H1 (cell line): ENCODE data around the gene DTL. TPM values are rescaled to one million over a fixed set of nuclear protein-coding genes. Genes with fewer than 3 reads are reported as not detected.

ENCODE experiments used
- CTCF ChIA-PET: fragments of 300-600 bp; sonication (Branson Sonifier 250); formaldehyde crosslinking; loops from one replicate; lab custom pipeline; 2021; ENCODE audit not compliant: partially characterized antibody; lab: Charles Lee
- POLR2A ChIA-PET: fragments of 300-600 bp; sonication (Branson Sonifier 250); formaldehyde crosslinking; loops from one replicate; lab custom pipeline; 2021; ENCODE audit warnings: inconsistent platforms; ENCODE audit not compliant: partially characterized antibody; lab: Charles Lee
- DNase-seq, 2 experiments: peaks; one replicate each; pipeline versions ENCODE4 v3.0.0 to v3.0.0-alpha.2; 2010 to 2022; ENCODE audit warnings: low spot score in 2 of 2, low read depth in 1 of 2, mixed read lengths in 1 of 2
- FAIRE-seq: peaks from 2 replicates; lab custom pipeline; 2011; peaks lifted over from hg19 to GRCh38; lab: Jason Lieb, UNC
- H2AFZ ChIP-seq: 2 replicates; pipeline ENCODE4 v1.8.1; 2012; ENCODE audit warnings: low read length, inconsistent platforms
- H2AK5ac ChIP-seq: 2 replicates; pipeline ENCODE4 v1.6.1; 2013; ENCODE audit warnings: low read depth, low read length
- H2BK120ac ChIP-seq: replicated peaks from 2 replicates; pipeline ENCODE3; 2013; ENCODE audit warnings: low read depth, low read length, inconsistent platforms
- H2BK12ac ChIP-seq: 2 replicates; pipeline ENCODE4 v1.6.1; 2013; ENCODE audit warnings: low read depth, low read length
- H2BK15ac ChIP-seq: 2 replicates; pipeline ENCODE4 v1.6.1; 2013; ENCODE audit warnings: low read length
- H2BK20ac ChIP-seq: 2 replicates; pipeline ENCODE4 v1.6.1; 2013; ENCODE audit warnings: low read length
- H2BK5ac ChIP-seq: 2 replicates; pipeline ENCODE4 v1.6.1; 2013; ENCODE audit warnings: low read depth, low read length
- H3K14ac ChIP-seq: 2 replicates; pipeline ENCODE4 v1.6.1; 2013; ENCODE audit warnings: inconsistent platforms; ENCODE audit not compliant: insufficient read length
- H3K18ac ChIP-seq: 2 replicates; pipeline ENCODE4 v1.6.1; 2013; ENCODE audit warnings: low read length; ENCODE audit errors: extremely low read depth
- H3K23ac ChIP-seq: 2 replicates; pipeline ENCODE4 v1.6.1; 2013; ENCODE audit warnings: inconsistent platforms; ENCODE audit not compliant: insufficient read length
- H3K23me2 ChIP-seq: 2 replicates; pipeline ENCODE4 v1.6.1; 2013; ENCODE audit warnings: low read depth, low read length
- H3K27ac ChIP-seq: 2 replicates; pipeline ENCODE4 v1.6.1; 2011; ENCODE audit warnings: low read depth, low read length, inconsistent platforms
- H3K27me3 ChIP-seq, 4 experiments: replicated peaks in 1 of 4; 1 replicate in 1 of 4; 2 replicates in 3 of 4; pipeline versions ENCODE4 v1.6.1 to v1.8.1; 2011 to 2013; ENCODE audit warnings: low read length in 3 of 4, mild to moderate bottlenecking in 3 of 4, inconsistent platforms in 2 of 4, mixed read lengths in 2 of 4, moderate library complexity in 1 of 4; ENCODE audit not compliant: control insufficient read depth in 3 of 4, insufficient read depth in 3 of 4; ENCODE audit errors: extremely low read depth in 1 of 4
- H3K36me3 ChIP-seq, 4 experiments: 2 replicates each; pipeline versions ENCODE4 v1.6.1 to v1.8.1; 2011 to 2013; ENCODE audit warnings: mild to moderate bottlenecking in 4 of 4, low read length in 3 of 4, moderate library complexity in 2 of 4, control low read depth in 1 of 4, inconsistent platforms in 1 of 4; ENCODE audit not compliant: insufficient read depth in 4 of 4, control insufficient read depth in 2 of 4
- H3K4ac ChIP-seq: replicated peaks from 2 replicates; pipeline ENCODE3; 2013; ENCODE audit warnings: low read length, low read depth, mixed read lengths, inconsistent platforms; ENCODE audit not compliant: insufficient read length
- H3K4me1 ChIP-seq, 4 experiments: replicated peaks in 1 of 4; 1 replicate in 1 of 4; 2 replicates in 3 of 4; pipeline versions ENCODE4 v1.6.1 to v1.8.1; 2011 to 2013; ENCODE audit warnings: low read length in 3 of 4, inconsistent platforms in 2 of 4, mixed read lengths in 1 of 4; ENCODE audit not compliant: insufficient read depth in 4 of 4, control insufficient read depth in 3 of 4
- H3K4me2 ChIP-seq, 2 experiments: 2 replicates each; pipeline versions ENCODE4 v1.6.1 to v1.8.1; 2011 to 2013; ENCODE audit warnings: low read depth in 2 of 2, low read length in 2 of 2, control low read depth in 1 of 2, inconsistent platforms in 1 of 2, mild to moderate bottlenecking in 1 of 2; ENCODE audit not compliant: insufficient read depth in 1 of 2
- H3K4me3 ChIP-seq, 4 experiments: fragments of 200-600, 300-600 bp in 1 of 4; sonication (generic), shearing (Covaris generic), sonication (Bioruptor Twin) in 1 of 4; 2 replicates each; pipeline versions ENCODE4 v1.5.1 to v1.8.1; 2011 to 2016; ENCODE audit warnings: low read length in 4 of 4, low read depth in 3 of 4, control low read depth in 2 of 4, inconsistent platforms in 2 of 4, mild to moderate bottlenecking in 2 of 4, mixed read lengths in 1 of 4, moderate library complexity in 1 of 4; ENCODE audit not compliant: insufficient read depth in 2 of 4; ENCODE audit errors: extremely low read depth in 1 of 4
- H3K56ac ChIP-seq: replicated peaks from 2 replicates; pipeline ENCODE3; 2013; ENCODE audit warnings: low read depth, mild to moderate bottlenecking, mixed read lengths, low read length, inconsistent platforms; ENCODE audit not compliant: insufficient read length
- H3K79me1 ChIP-seq: 2 replicates; pipeline ENCODE4 v1.6.1; 2013; ENCODE audit warnings: low read depth, low read length, control low read depth
- H3K79me2 ChIP-seq, 2 experiments: 2 replicates each; pipeline versions ENCODE4 v1.6.1 to v1.8.1; 2012 to 2013; ENCODE audit warnings: low read length in 2 of 2, mild to moderate bottlenecking in 2 of 2, inconsistent platforms in 1 of 2; ENCODE audit not compliant: insufficient read depth in 2 of 2, control insufficient read depth in 1 of 2
- H3K9ac ChIP-seq, 4 experiments: replicated peaks in 1 of 4; 1 replicate in 1 of 4; 2 replicates in 3 of 4; pipeline versions ENCODE4 v1.6.1 to v1.8.1; 2011 to 2013; ENCODE audit warnings: low read depth in 3 of 4, low read length in 3 of 4, control low read depth in 2 of 4, mild to moderate bottlenecking in 2 of 4, moderate library complexity in 2 of 4, inconsistent platforms in 1 of 4; ENCODE audit errors: extremely low read depth in 1 of 4
- H3K9me3 ChIP-seq, 2 experiments: 2 replicates each; pipeline versions ENCODE4 v1.6.1 to v1.8.1; 2012 to 2013; ENCODE audit warnings: mild to moderate bottlenecking in 2 of 2, moderate library complexity in 2 of 2, control low read depth in 1 of 2, inconsistent platforms in 1 of 2, low read depth in 1 of 2, low read length in 1 of 2, mixed read lengths in 1 of 2; ENCODE audit not compliant: insufficient read depth in 2 of 2
- H4K20me1 ChIP-seq, 2 experiments: replicated peaks in 1 of 2; 2 replicates each; pipeline versions ENCODE3 to v1.8.1; 2011 to 2013; ENCODE audit warnings: inconsistent platforms in 2 of 2, low read length in 2 of 2, mild to moderate bottlenecking in 1 of 2; ENCODE audit not compliant: insufficient read depth in 2 of 2, control insufficient read depth in 1 of 2
- H4K5ac ChIP-seq: 2 replicates; pipeline ENCODE4 v1.6.1; 2013; ENCODE audit warnings: low read length, low read depth, mixed read lengths, inconsistent platforms; ENCODE audit not compliant: insufficient read length
- H4K8ac ChIP-seq: 2 replicates; pipeline ENCODE4 v1.8.0; 2013; ENCODE audit warnings: mild to moderate bottlenecking, moderate library complexity, low read length, inconsistent platforms; ENCODE audit not compliant: insufficient read depth; ENCODE audit errors: extremely low read depth
- H4K91ac ChIP-seq: replicated peaks from 2 replicates; pipeline ENCODE3; 2013; ENCODE audit warnings: low read length, mixed read lengths, inconsistent platforms; ENCODE audit not compliant: insufficient read length
- BRCA1 ChIP-seq: IDR thresholded peaks from 2 replicates; pipeline ENCODE4 v1.6.1; 2012; ENCODE audit warnings: low read depth, low read length, improper control_type of control experiment
- CTCF ChIP-seq, 3 experiments: IDR thresholded peaks; 1 replicate in 2 of 3; 2 replicates in 1 of 3; pipeline versions ENCODE4 v1.5.1 to v1.6.1; 2011; ENCODE audit warnings: low read length in 3 of 3, mild to moderate bottlenecking in 3 of 3, inconsistent platforms in 2 of 3, low read depth in 1 of 3, moderate library complexity in 1 of 3; ENCODE audit not compliant: insufficient read depth in 1 of 3; ENCODE audit errors: control extremely low read depth in 1 of 3
- EGR1 ChIP-seq: IDR thresholded peaks from 2 replicates; pipeline ENCODE4 v1.6.1; 2011; ENCODE audit warnings: low read depth, low read length, borderline replicate concordance
- JUN ChIP-seq: IDR thresholded peaks from 2 replicates; pipeline ENCODE4 v1.6.1; 2011; ENCODE audit warnings: low read depth, mild to moderate bottlenecking, improper control_type of control experiment, low read length
- KDM1A ChIP-seq: fragments of 200-600, 300-600 bp; sonication (generic); IDR thresholded peaks from 2 replicates; pipeline ENCODE4 v1.7.1; 2016; ENCODE audit warnings: mild to moderate bottlenecking, low read length, borderline replicate concordance
- SP4 ChIP-seq: IDR thresholded peaks from 2 replicates; pipeline ENCODE4 v1.6.1; 2012; ENCODE audit warnings: low read length, inconsistent platforms
- SRF ChIP-seq: IDR thresholded peaks from 2 replicates; pipeline ENCODE4 v1.6.1; 2011; ENCODE audit warnings: mild to moderate bottlenecking, low read depth, low read length, moderate library complexity
- YY1 ChIP-seq: IDR thresholded peaks from 2 replicates; pipeline ENCODE4 v1.6.1; 2011; ENCODE audit warnings: low read depth, mild to moderate bottlenecking, low read length
- WGBS, 2 experiments: shearing (Covaris generic) in 1 of 2; methylation state at CpG; one replicate each; pipeline versions ENCODE4 v1.1.6 to v1.1.7; 2013 to 2015; ENCODE audit warnings: low lambda C conversion rate in 2 of 2, mixed read lengths in 2 of 2, inconsistent platforms in 1 of 2, low coverage in 1 of 2, missing lambda C conversion rate in 1 of 2; ENCODE audit not compliant: insufficient replicate concordance in 2 of 2, insufficient coverage in 1 of 2, insufficient read length in 1 of 2; ENCODE audit errors: extremely low coverage in 1 of 2, missing lambda C conversion rate in 1 of 2; 5-methylcytosine and 5-hydroxymethylcytosine counted together
- polyA plus RNA-seq, 7 experiments: library from polyadenylated mRNA; depleted of rRNA in 3 of 7; stranded (reverse) in 5 of 7; unstranded in 2 of 7; fragments of >200 nt in 5 of 7; fragments of 200-250 nt in 2 of 7; gene quantifications; 1 replicate in 5 of 7; 2 replicates in 1 of 7; 4 replicates in 1 of 7; pipeline versions ENCODE4 v1.2.1 to v1.2.3, GENCODE V29; 2011 to 2013; ENCODE audit warnings: missing spikeins in 2 of 7, mixed read lengths in 2 of 7
- total RNA-seq: library from RNA; stranded (reverse); fragmentation: NEBNext Ultra II Directional; extraction: Animal tissue kit (Norgen Biotek cat#: 25700); gene quantifications from 2 replicates; pipeline ENCODE4 v1.2.1, GENCODE V29; 2021
- TF ChIP-seq, protein P1 (sequence below): IDR thresholded peaks from 2 replicates; pipeline ENCODE4 v1.6.1; 2012; ENCODE audit warnings: inconsistent platforms

The DTL gene
- total and polyA plus RNA-seq, 2 of the 8 experiments (the other 6 are each of a cell fraction or from before 2014, with no cell fraction given): 36.0 to 46.9 TPM

- no peak overlapping the region for H2BK120ac ChIP-seq
- no peak for FAIRE-seq
- no peak for DNase-seq
- H3K36me3 ChIP-seq: peaks cover 24 to 69% (median 48%) of the 10 kb centered on the region in 4 experiments
- no peak overlapping the region for H2BK20ac ChIP-seq
- TF ChIP-seq SRF: no peak
- no peak for TF ChIP-seq EGR1
- TF ChIP-seq YY1: no peak
- no peak for TF ChIP-seq JUN
- TF ChIP-seq BRCA1: no peak
- TF ChIP-seq, protein P1, sequence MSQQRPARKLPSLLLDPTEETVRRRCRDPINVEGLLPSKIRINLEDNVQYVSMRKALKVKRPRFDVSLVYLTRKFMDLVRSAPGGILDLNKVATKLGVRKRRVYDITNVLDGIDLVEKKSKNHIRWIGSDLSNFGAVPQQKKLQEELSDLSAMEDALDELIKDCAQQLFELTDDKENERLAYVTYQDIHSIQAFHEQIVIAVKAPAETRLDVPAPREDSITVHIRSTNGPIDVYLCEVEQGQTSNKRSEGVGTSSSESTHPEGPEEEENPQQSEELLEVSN: no peak
- TF ChIP-seq KDM1A: no peak
- no peak for TF ChIP-seq SP4
- TF ChIP-seq CTCF (IDR thresholded peaks at IDR 0.05; ENCODE audit: control extremely low read depth in 1 of 3, insufficient read depth in 1 of 3, low read depth in 1 of 3, low read length in 3 of 3): no peak
- no peak overlapping the region for H3K4me3 ChIP-seq
- no peak overlapping the region for H2BK15ac ChIP-seq
- H3K14ac ChIP-seq: no peak overlapping the region
- H2BK12ac ChIP-seq: no peak overlapping the region
- no peaks in the 10 kb centered on the region for H3K79me2 ChIP-seq
- no peak overlapping the region for H4K91ac ChIP-seq
- H3K18ac ChIP-seq: no peak overlapping the region
- no peak overlapping the region for H3K23ac ChIP-seq
- ChIA-PET CTCF (interaction anchor here (1.0 to 1.2 kb wide), 2 partner anchors 9 to 358 kb away, joined by 3 read pairs; no protein-coding TSS in a partner anchor), POLR2A (interaction anchor here (0.7 kb wide), 1 partner anchor 97 kb away, joined by 3 read pairs; no protein-coding TSS in a partner anchor)
- H4K5ac ChIP-seq: no peak overlapping the region
- H2BK5ac ChIP-seq: no peak overlapping the region
- peaks cover 2% of the 10 kb centered on the region in 2 experiments for H4K20me1 ChIP-seq
- no peaks in the 10 kb centered on the region for H3K27me3 ChIP-seq
- 33% methylated on average over 1 of the region's 1 CpG; no CpG with 5 or more reads in 1 of the 2 experiments for WGBS, 2 experiments
- H3K27ac ChIP-seq: no peak overlapping the region
- H3K4me1 ChIP-seq: no peaks in the 10 kb centered on the region
- no peak overlapping the region for H3K56ac ChIP-seq
- H2AFZ ChIP-seq: no peak overlapping the region
- no peak overlapping the region for H2AK5ac ChIP-seq
- no peaks in the 10 kb centered on the region for H3K23me2 ChIP-seq
- no peak overlapping the region for H3K9ac ChIP-seq
- no peak overlapping the region for H3K4me2 ChIP-seq
- no peaks in the 10 kb centered on the region for H3K79me1 ChIP-seq
- H3K9me3 ChIP-seq: peaks cover 3 to 4% of the 10 kb centered on the region in 2 experiments; a peak in 2 of 4 replicates
- H3K4ac ChIP-seq: no peak overlapping the region
- H4K8ac ChIP-seq: no peak overlapping the region
Observed at GRCh38 chr1:212053993-212054392, 18.4 kb downstream of the DTL start.
